ENCODE data around the gene UBE2D1.

GRCh38 chr10:58351616-58352578 is 17.1 kb downstream of the UBE2D1 start:
- TF ChIP-seq, protein P1, sequence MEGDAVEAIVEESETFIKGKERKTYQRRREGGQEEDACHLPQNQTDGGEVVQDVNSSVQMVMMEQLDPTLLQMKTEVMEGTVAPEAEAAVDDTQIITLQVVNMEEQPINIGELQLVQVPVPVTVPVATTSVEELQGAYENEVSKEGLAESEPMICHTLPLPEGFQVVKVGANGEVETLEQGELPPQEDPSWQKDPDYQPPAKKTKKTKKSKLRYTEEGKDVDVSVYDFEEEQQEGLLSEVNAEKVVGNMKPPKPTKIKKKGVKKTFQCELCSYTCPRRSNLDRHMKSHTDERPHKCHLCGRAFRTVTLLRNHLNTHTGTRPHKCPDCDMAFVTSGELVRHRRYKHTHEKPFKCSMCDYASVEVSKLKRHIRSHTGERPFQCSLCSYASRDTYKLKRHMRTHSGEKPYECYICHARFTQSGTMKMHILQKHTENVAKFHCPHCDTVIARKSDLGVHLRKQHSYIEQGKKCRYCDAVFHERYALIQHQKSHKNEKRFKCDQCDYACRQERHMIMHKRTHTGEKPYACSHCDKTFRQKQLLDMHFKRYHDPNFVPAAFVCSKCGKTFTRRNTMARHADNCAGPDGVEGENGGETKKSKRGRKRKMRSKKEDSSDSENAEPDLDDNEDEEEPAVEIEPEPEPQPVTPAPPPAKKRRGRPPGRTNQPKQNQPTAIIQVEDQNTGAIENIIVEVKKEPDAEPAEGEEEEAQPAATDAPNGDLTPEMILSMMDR (IDR thresholded peaks at IDR 0.05): no peak
- no peak for TF ChIP-seq EZH2 (IDR thresholded peaks at IDR 0.05)

All from neural progenitor cell (in vitro differentiated cells).